OCI-LY7 (cell line): ENCODE results near the gene ITK. TPM values are rescaled to one million over a fixed set of nuclear protein-coding genes. Genes with fewer than 3 reads are reported as not detected.

Experiments used
- BruUV-seq: library from RNA; stranded (reverse); fragments of 400-500 nt; replicated peaks from 2 replicates; lab custom pipeline; 2021; lab: Mats Ljungman, UMichigan
- CTCF ChIA-PET: fragments of 300-600 bp; sonication (Branson Sonifier 250); formaldehyde crosslinking; loops from one replicate; lab custom pipeline; 2022; ENCODE audit warnings: antibody characterized with exemption; ENCODE audit not compliant: unreplicated experiment; lab: Charles Lee
- POLR2A ChIA-PET: fragments of 300-600 bp; sonication (Branson Sonifier 250); formaldehyde crosslinking; loops from one replicate; lab custom pipeline; 2022; ENCODE audit warnings: antibody characterized with exemption; lab: Charles Lee
- DNase-seq: peaks from one replicate; pipeline ENCODE4 v3.0.0-alpha.2; 2015; ENCODE audit warnings: low spot score
- H2AFZ ChIP-seq: fragments of 200-600 bp; sonication (generic), shearing (Covaris generic); 2 replicates; pipeline ENCODE4 v1.6.1; 2014; ENCODE audit warnings: mild to moderate bottlenecking, antibody characterized with exemption, low read length, moderate library complexity
- H3K27ac ChIP-seq: fragments of 200-600 bp; sonication (generic); 2 replicates; pipeline ENCODE4 v1.5.1; 2014; ENCODE audit warnings: mixed run types, low read depth, mild to moderate bottlenecking, moderate library complexity, low read length, inconsistent platforms; ENCODE audit not compliant: poor library complexity, severe bottlenecking
- H3K36me3 ChIP-seq: fragments of 200-600 bp; sonication (generic); 2 replicates; pipeline ENCODE4 v1.6.1; 2014; ENCODE audit warnings: mild to moderate bottlenecking, antibody characterized with exemption, low read length, moderate library complexity, mixed read lengths; ENCODE audit not compliant: insufficient read depth
- H3K4me1 ChIP-seq: fragments of 200-600 bp; sonication (generic); 2 replicates; pipeline ENCODE4 v1.5.1; 2014; ENCODE audit warnings: mild to moderate bottlenecking, low read length; ENCODE audit not compliant: insufficient read depth, poor library complexity, severe bottlenecking
- H3K4me2 ChIP-seq: fragments of 200-600 bp; sonication (generic); 2 replicates; pipeline ENCODE4 v1.6.1; 2014; ENCODE audit warnings: mild to moderate bottlenecking, low read length
- H3K4me3 ChIP-seq: fragments of 200-600 bp; sonication (generic); 2 replicates; pipeline ENCODE4 v1.5.1; 2014; ENCODE audit warnings: mild to moderate bottlenecking, low read depth, low read length; ENCODE audit not compliant: poor library complexity, severe bottlenecking
- H3K79me2 ChIP-seq: fragments of 200-600 bp; sonication (generic); 2 replicates; pipeline ENCODE4 v1.6.1; 2016; ENCODE audit warnings: low read depth, mild to moderate bottlenecking, low read length, moderate library complexity, mixed read lengths; ENCODE audit not compliant: insufficient read depth
- H3K9me2 ChIP-seq: fragments of 200-600 bp; sonication (generic); 2 replicates; pipeline ENCODE4 v1.6.1; 2016; ENCODE audit warnings: mild to moderate bottlenecking, low read length, mixed read lengths; ENCODE audit not compliant: insufficient read depth
- H3K9me3 ChIP-seq: fragments of 200-600 bp; sonication (generic); 2 replicates; pipeline ENCODE4 v1.6.1; 2014; ENCODE audit warnings: mild to moderate bottlenecking, mixed run types, low read length, mixed read lengths
- H4K20me1 ChIP-seq: fragments of 200-600 bp; sonication (generic); 2 replicates; pipeline ENCODE4 v1.6.1; 2014; ENCODE audit warnings: mild to moderate bottlenecking, antibody characterized with exemption, low read length, moderate library complexity, mixed read lengths; ENCODE audit not compliant: insufficient read depth
- CTCF ChIP-seq: fragments of 200-600 bp; sonication (generic); conservative IDR thresholded peaks from 2 replicates; pipeline ENCODE4 v1.5.1; 2014; ENCODE audit warnings: mild to moderate bottlenecking, antibody characterized with exemption, low read length, moderate library complexity, mixed read lengths
- EZH2phosphoT487 ChIP-seq: fragments of 200-600 bp; sonication (generic); IDR thresholded peaks from 2 replicates; pipeline ENCODE4 v1.6.1; 2018; ENCODE audit warnings: low read depth, borderline replicate concordance, mild to moderate bottlenecking, mixed run types, antibody characterized with exemption, low read length, moderate library complexity, mixed read lengths
- intact Hi-C: fragments of 100-400 bp; cut with micrococcal nuclease; formaldehyde crosslinking; loops from one replicate; pipeline ENCODE4 v1.10.0; 2022; ENCODE audit not compliant: unreplicated experiment
- total RNA-seq, 2 experiments: library from RNA; depleted of rRNA in 1 of 2; stranded (reverse); fragments of >200 nt in 1 of 2; shearing (Covaris generic) in 1 of 2; gene quantifications; 2 replicates each; pipeline ENCODE4 v1.2.3, GENCODE V29; 2014 to 2022

Gene ITK
- total RNA-seq, 2 experiments from 2014 or later: not detected

DNA sequence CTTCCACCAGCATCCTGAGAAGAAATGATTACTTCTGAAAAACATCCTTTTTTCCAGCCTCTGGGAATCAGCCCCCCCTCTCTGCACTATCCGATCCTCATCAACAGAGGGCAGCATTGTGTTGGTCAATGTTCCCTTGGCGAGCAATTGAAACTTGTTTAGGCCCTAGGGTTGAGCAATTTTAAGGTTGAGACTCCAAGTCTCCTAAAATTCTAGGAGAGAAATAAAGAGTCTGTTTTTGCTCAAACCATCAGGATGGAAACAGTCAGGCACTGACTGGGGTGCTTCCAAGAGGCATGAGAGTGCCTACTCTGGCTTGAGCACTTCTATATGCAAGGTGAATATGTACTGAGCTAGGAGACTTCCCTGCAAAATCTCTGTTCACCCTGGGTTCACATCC lies 72.9 kb downstream of the ITK start:
- POLR2A ChIA-PET: interaction anchor here (1.1 to 1.8 kb wide), 10 partner anchors 9 to 103 kb away, joined by 3 to 10 read pairs (median 4); partner anchors contain the start of gene CYFIP2
- H3K79me2 ChIP-seq: no peaks in the 10 kb centered on the region
- peak; percentile 71 for DNase-seq
- no peaks in the 10 kb centered on the region for H3K9me3 ChIP-seq
- peak overlapping the region; percentile 55 for H3K4me2 ChIP-seq
- peak overlapping the region; percentile 90 for H2AFZ ChIP-seq
- no peaks in the 10 kb centered on the region for H4K20me1 ChIP-seq
- intact Hi-C loops: loop anchor here (1.0 kb wide), 6 partner anchors 30 to 490 kb away; partner anchors contain the start of gene LSM11
- peak overlapping the region; percentile 7 for H3K4me3 ChIP-seq
- H3K27ac ChIP-seq: peak overlapping the region; percentile 16
- peaks cover 10% of the 10 kb centered on the region for H3K4me1 ChIP-seq
- no TSS peak for BruUV-seq
- CTCF ChIA-PET: interaction anchor here (0.7 to 1.8 kb wide), 9 partner anchors 10 to 490 kb away, joined by 3 to 6 read pairs (median 5); partner anchors contain the start of gene LSM11
- H3K9me2 ChIP-seq: no peaks in the 10 kb centered on the region
- TF ChIP-seq EZH2phosphoT487 (no peak), CTCF (peak; percentile 99)
- no peaks in the 10 kb centered on the region for H3K36me3 ChIP-seq

GRCh38 chr5:157258450-157258849 lies 77.8 kb downstream of the ITK start:
- Histone ChIP-seq H3K4me3 (no peak overlapping the region), H3K79me2 (no peaks in the 10 kb centered on the region), H3K27ac (no peak overlapping the region), H3K9me3 (no peaks in the 10 kb centered on the region), H3K36me3 (no peaks in the 10 kb centered on the region), H3K9me2 (no peaks in the 10 kb centered on the region), H3K4me2 (no peak overlapping the region), H4K20me1 (no peaks in the 10 kb centered on the region), H3K4me1 (peaks cover 3% of the 10 kb centered on the region), H2AFZ (no peak overlapping the region)
- intact Hi-C loops: no loop called here
- ChIA-PET CTCF (no interaction called here), POLR2A (no interaction called here)
- TF ChIP-seq EZH2phosphoT487 (no peak), CTCF (no peak)
- no TSS peak for BruUV-seq
- DNase-seq: no peak

DNA sequence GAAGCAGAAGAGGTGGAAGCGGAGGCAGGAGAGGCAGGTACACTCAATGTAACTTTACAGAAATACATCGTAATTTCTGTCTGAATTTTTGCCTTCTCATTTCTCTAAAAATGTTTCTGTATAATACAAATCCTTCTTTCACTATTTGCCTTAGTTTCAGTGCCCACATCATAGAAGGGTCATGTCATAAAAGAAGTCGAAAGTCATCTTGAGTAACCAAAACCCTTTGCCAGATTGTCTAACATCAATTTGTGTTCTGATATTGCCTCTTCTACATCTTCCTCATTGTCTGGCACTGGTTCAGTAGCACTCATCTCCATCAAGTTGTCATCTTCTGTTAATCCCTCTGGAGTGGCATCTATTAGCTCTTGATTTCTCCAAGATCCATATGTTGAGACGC lies 79.1 kb downstream of the ITK start:
- Histone ChIP-seq H3K9me3 (no peaks in the 10 kb centered on the region), H4K20me1 (no peaks in the 10 kb centered on the region), H3K36me3 (no peaks in the 10 kb centered on the region), H3K4me1 (peaks cover 15% of the 10 kb centered on the region), H3K9me2 (no peaks in the 10 kb centered on the region), H3K27ac (no peak overlapping the region), H3K4me2 (no peak overlapping the region), H2AFZ (no peak overlapping the region), H3K79me2 (no peaks in the 10 kb centered on the region), H3K4me3 (no peak overlapping the region)
- intact Hi-C loops: loop anchor here (10.0 kb wide), 1 partner anchor 1695 kb away; no protein-coding TSS in a partner anchor
- no TSS peak for BruUV-seq
- CTCF ChIA-PET: no interaction called here
- TF ChIP-seq EZH2phosphoT487 (no peak), CTCF (no peak)
- DNase-seq: no peak
- POLR2A ChIA-PET: interaction anchor here (0.6 to 1.9 kb wide), 2 partner anchors 13 to 555 kb away, joined by 4 to 12 read pairs; no protein-coding TSS in a partner anchor
